Ishikawa (cell line): ENCODE measurements around the gene EFHD2.

ENCODE experiments used
- CEBPB ChIP-seq: IDR thresholded peaks from 2 replicates; pipeline ENCODE4 v1.6.1; 2012
- CREB1 ChIP-seq: IDR thresholded peaks from 2 replicates; pipeline ENCODE4 v1.6.1; 2012; ENCODE audit warnings: low read depth
- EGR1 ChIP-seq: IDR thresholded peaks from 2 replicates; pipeline ENCODE4 v1.6.1; 2012
- EP300 ChIP-seq: IDR thresholded peaks from 2 replicates; pipeline ENCODE4 v1.6.1; 2012; ENCODE audit warnings: borderline replicate concordance
- FOXM1 ChIP-seq: IDR thresholded peaks from 2 replicates; pipeline ENCODE4 v1.6.1; 2012; ENCODE audit warnings: low read depth, borderline replicate concordance
- MAX ChIP-seq: IDR thresholded peaks from 2 replicates; pipeline ENCODE4 v1.6.1; 2012
- NFIC ChIP-seq: IDR thresholded peaks from 2 replicates; pipeline ENCODE4 v1.6.1; 2012
- RAD21 ChIP-seq: IDR thresholded peaks from 2 replicates; pipeline ENCODE4 v1.6.1; 2012; ENCODE audit warnings: low read depth
- TAF1 ChIP-seq: IDR thresholded peaks from 2 replicates; pipeline ENCODE4 v1.6.1; 2012; ENCODE audit warnings: low read depth, mild to moderate bottlenecking
- TCF12 ChIP-seq: IDR thresholded peaks from 2 replicates; pipeline ENCODE4 v1.6.1; 2012; ENCODE audit warnings: low read depth
- TEAD4 ChIP-seq: IDR thresholded peaks from 2 replicates; pipeline ENCODE4 v1.6.1; 2012
- USF1 ChIP-seq: IDR thresholded peaks from 2 replicates; pipeline ENCODE4 v1.6.1; 2012
- YY1 ChIP-seq: IDR thresholded peaks from 2 replicates; pipeline ENCODE4 v1.6.1; 2012; ENCODE audit warnings: low read depth
- ZBTB7A ChIP-seq: IDR thresholded peaks from 2 replicates; pipeline ENCODE4 v1.6.1; 2012; ENCODE audit warnings: low read depth
- TF ChIP-seq, protein P1 (sequence below): IDR thresholded peaks from 2 replicates; pipeline ENCODE4 v1.6.1; 2012; ENCODE audit warnings: low read depth, mild to moderate bottlenecking

The EFHD2 gene

GRCh38 chr1:15386164-15386749, 23.4 kb upstream of the EFHD2 start:
- TF ChIP-seq RAD21 = no peak
- no peak for TF ChIP-seq TAF1
- TF ChIP-seq FOXM1 = no peak
- no peak for TF ChIP-seq CEBPB
- no peak for TF ChIP-seq EP300
- TF ChIP-seq TEAD4 = no peak
- TF ChIP-seq, protein P1, sequence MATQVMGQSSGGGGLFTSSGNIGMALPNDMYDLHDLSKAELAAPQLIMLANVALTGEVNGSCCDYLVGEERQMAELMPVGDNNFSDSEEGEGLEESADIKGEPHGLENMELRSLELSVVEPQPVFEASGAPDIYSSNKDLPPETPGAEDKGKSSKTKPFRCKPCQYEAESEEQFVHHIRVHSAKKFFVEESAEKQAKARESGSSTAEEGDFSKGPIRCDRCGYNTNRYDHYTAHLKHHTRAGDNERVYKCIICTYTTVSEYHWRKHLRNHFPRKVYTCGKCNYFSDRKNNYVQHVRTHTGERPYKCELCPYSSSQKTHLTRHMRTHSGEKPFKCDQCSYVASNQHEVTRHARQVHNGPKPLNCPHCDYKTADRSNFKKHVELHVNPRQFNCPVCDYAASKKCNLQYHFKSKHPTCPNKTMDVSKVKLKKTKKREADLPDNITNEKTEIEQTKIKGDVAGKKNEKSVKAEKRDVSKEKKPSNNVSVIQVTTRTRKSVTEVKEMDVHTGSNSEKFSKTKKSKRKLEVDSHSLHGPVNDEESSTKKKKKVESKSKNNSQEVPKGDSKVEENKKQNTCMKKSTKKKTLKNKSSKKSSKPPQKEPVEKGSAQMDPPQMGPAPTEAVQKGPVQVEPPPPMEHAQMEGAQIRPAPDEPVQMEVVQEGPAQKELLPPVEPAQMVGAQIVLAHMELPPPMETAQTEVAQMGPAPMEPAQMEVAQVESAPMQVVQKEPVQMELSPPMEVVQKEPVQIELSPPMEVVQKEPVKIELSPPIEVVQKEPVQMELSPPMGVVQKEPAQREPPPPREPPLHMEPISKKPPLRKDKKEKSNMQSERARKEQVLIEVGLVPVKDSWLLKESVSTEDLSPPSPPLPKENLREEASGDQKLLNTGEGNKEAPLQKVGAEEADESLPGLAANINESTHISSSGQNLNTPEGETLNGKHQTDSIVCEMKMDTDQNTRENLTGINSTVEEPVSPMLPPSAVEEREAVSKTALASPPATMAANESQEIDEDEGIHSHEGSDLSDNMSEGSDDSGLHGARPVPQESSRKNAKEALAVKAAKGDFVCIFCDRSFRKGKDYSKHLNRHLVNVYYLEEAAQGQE = no peak
- no peak for TF ChIP-seq YY1
- no peak for TF ChIP-seq MAX
- no peak for TF ChIP-seq ZBTB7A
- no peak for TF ChIP-seq USF1
- TF ChIP-seq CREB1 = no peak
- no peak for TF ChIP-seq NFIC
- TF ChIP-seq EGR1 = no peak
- no peak for TF ChIP-seq TCF12

DNA sequence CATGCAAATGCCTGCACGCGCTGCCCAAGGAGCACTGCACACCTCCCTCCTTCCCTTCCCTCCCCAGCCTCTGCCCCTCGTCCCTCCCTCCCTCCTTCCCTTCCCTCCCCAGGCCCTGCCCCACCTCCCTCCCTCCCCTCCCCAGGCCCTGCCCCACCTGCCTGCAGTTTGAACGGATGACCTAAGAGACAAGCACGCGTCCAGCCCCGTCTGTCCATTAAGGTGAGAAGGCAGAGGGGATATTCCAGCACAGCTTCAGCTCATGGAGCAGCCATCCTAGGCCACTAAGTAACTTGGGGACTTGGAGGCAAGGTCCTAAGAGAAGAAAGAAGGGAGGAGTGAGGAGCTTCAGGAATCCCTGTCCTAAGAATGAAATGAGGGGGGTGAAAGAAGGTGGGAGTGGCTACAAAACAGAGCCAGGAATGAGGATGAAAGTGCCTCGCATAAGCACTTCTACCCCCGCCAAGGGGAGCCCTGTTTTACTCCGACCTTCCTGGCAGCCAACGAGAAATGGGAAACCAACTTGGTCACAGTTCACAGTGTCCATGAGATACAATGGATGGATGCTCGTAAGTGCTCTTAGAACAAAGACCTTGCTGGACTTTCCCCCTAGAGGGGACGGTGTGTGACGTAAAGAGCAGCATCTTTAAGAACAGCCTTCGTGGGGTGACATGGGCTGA, 21.3 kb upstream of the EFHD2 start:
- no peak for TF ChIP-seq CEBPB
- TF ChIP-seq ZBTB7A = no peak
- no peak for TF ChIP-seq EP300
- no peak for TF ChIP-seq TAF1
- TF ChIP-seq NFIC = no peak
- TF ChIP-seq EGR1 = no peak
- TF ChIP-seq TCF12 = no peak
- TF ChIP-seq CREB1 = no peak
- TF ChIP-seq RAD21 = no peak
- TF ChIP-seq, protein P1 = no peak
- no peak for TF ChIP-seq TEAD4

GRCh38 chr1:15390667-15391066, 19.0 kb upstream of the EFHD2 start:
- TF ChIP-seq TEAD4 (no peak), MAX (no peak), ZBTB7A (no peak), CREB1 (no peak), EGR1 (no peak), NFIC (no peak), CEBPB (no peak), YY1 (no peak), RAD21 (no peak), USF1 (no peak)

DNA sequence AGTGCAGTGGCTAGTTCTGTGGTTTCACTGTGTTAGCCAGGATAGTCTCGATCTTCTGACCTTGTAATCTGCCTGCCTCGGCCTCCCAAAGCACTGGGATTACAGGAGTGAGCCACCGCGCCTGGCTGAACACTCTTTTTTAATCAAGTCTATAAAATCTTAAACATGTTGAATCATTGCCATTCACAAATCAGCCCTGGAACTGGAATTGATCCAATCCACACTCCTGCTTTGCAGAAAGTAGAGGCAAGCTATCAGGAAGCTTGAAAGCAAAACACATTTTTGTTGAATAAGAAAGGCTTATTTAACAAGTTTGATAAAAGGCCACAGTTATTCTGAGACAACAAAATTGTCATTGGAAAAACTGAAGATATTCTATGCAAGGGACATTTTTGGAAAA, 18.3 kb upstream of the EFHD2 start:
- TF ChIP-seq EP300 (no peak), CEBPB (no peak), USF1 (no peak), RAD21 (no peak), CREB1 (no peak), FOXM1 (no peak), TEAD4 (no peak), EGR1 (no peak), NFIC (no peak), YY1 (no peak), ZBTB7A (no peak), TCF12 (no peak), MAX (no peak), TAF1 (no peak)
- TF ChIP-seq, protein P1 = no peak
